NCI-H524 treated with DMSO at 0.1 percent for 48 hours (cell line): ENCODE measurements around the gene P3H2.

ENCODE experiments used
- DNase-seq: peaks from one replicate; lab custom pipeline; 2025; lab: John Stamatoyannopoulos, UW

Gene P3H2

GRCh38 chr3:190053919-190054672 is 66.6 kb downstream of the P3H2 start:
- no peak for DNase-seq

GRCh38 chr3:190051641-190052040 is 69.1 kb downstream of the P3H2 start:
- peak; percentile 36 for DNase-seq

- no peak for DNase-seq
Observed at GRCh38 chr3:190048932-190049441, 71.7 kb downstream of the P3H2 start.

- DNase-seq: no peak
Observed at GRCh38 chr3:190044974-190045373, 75.7 kb downstream of the P3H2 start.

- DNase-seq: peak; percentile 82
Observed at GRCh38 chr3:190044142-190044541, 76.6 kb downstream of the P3H2 start.

GRCh38 chr3:190043741-190044140 is 77.0 kb downstream of the P3H2 start:
- no peak for DNase-seq

- no peak for DNase-seq
Observed at GRCh38 chr3:190042558-190042957, 78.1 kb downstream of the P3H2 start.

- DNase-seq: no peak
Observed at GRCh38 chr3:190041333-190042041, 79.2 kb downstream of the P3H2 start.

GRCh38 chr3:190040145-190040544 is 80.6 kb downstream of the P3H2 start:
- no peak for DNase-seq

GRCh38 chr3:190038050-190038933 is 82.4 kb downstream of the P3H2 start:
- DNase-seq: no peak

- no peak for DNase-seq
Observed at GRCh38 chr3:190036631-190037030, 84.1 kb downstream of the P3H2 start.

GRCh38 chr3:190034446-190034845 is 86.3 kb downstream of the P3H2 start:
- DNase-seq: no peak

GRCh38 chr3:190032923-190033322 is 87.8 kb downstream of the P3H2 start:
- DNase-seq: no peak

- DNase-seq: no peak
Observed at GRCh38 chr3:190031887-190032752, 88.6 kb downstream of the P3H2 start.

- DNase-seq: no peak
Observed at GRCh38 chr3:190027116-190027515, 93.6 kb downstream of the P3H2 start.

GRCh38 chr3:190026154-190026553 is 94.5 kb downstream of the P3H2 start:
- DNase-seq: no peak

GRCh38 chr3:190024912-190025311 is 95.8 kb downstream of the P3H2 start:
- no peak for DNase-seq

GRCh38 chr3:190019844-190020243 is 100.9 kb downstream of the P3H2 start:
- DNase-seq: peak; percentile 49

- no peak for DNase-seq
Observed at GRCh38 chr3:190019006-190019405, 101.7 kb downstream of the P3H2 start.

- DNase-seq: no peak
Observed at GRCh38 chr3:190018460-190018859, 102.2 kb downstream of the P3H2 start.
